Measurements from ENCODE around the gene RBL2.
A peak's percentile ranks its signal among the peaks of the same experiment; 100 is the strongest.

RBL2 gene

DNA sequence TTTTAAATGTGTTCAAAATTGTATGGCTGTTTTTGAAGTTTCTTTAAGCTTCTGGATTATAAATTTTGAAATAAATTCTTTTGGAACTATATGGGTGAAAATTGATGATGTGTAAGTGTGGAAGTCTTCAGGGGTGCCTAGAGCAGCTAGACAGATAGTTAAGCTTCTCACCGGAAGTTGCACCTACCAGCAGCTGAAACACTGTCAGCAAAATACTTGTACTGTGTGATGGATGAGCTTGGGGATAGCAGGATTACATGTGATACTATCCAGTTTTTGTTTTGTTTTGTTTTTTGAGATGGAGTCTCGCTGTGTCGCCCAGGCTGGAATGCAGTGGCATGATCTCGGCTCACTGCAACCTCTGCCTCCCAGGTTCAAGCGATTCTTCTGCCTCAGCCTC is 19.7 kb downstream of the RBL2 start:
- no peak for DNase-seq (ENCODE audit: low read depth, low spot score)

DNA sequence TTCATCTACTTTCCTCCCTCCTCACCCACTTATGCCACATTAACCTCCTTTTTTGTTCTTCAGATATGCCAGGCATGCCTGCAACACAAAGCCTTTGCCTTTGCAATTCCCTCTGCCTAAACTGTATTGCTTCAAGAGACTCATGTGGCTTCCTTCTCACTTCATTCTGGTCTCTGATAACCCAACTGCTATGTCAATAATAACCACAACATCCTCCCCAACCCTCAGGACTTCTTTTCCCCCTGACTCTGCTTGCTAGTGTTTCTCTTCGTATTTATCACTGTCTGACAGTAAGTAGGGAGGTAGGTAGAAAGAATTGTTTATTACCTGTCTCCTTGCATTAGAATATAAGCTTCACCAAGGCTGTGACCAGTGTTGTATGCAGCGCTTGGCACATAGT is 22.4 kb downstream of the RBL2 start:
- DNase-seq (ENCODE audit: low read depth, low spot score): no peak

DNA sequence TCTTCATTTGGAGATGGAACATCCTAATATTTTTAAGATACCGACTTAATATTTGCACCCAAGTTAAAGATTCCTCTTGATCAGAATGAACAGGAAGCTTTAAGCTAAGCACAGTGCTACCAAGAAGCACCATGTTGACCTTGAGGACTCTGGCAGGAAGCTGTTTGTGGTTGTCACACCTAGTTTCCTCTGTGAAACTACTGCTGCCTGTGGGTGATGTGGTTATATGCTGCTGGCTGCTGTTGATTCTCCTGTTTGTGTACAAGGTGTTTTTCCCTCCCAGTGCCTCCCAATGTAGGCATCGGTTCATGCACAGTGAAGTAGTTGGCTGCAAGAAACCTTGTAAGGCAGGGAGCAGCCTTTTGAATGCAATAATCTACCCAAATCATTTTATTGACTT is 23.4 kb downstream of the RBL2 start:
- DNase-seq (ENCODE audit: low read depth, low spot score): peak; percentile 59

DNA sequence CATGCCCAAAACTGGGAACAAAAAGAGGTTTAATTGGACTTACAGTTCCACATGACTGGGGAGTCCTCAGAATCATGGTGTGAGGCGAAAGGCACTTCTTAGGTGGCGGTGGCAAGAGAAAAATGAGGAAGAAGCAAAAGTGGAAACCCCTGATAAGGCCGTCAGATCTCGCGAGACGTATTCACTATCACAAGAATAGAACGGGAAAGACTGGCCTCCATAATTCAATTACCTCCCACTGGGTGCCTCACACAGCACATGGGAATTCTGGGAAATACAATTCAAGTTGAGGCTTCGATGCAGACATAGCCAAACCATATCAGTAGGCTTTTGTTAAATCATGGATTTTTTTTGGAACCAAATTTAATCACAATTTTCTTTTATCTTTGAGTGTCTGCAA is 24.4 kb downstream of the RBL2 start:
- DNase-seq (ENCODE audit: low read depth, low spot score): no peak

DNA sequence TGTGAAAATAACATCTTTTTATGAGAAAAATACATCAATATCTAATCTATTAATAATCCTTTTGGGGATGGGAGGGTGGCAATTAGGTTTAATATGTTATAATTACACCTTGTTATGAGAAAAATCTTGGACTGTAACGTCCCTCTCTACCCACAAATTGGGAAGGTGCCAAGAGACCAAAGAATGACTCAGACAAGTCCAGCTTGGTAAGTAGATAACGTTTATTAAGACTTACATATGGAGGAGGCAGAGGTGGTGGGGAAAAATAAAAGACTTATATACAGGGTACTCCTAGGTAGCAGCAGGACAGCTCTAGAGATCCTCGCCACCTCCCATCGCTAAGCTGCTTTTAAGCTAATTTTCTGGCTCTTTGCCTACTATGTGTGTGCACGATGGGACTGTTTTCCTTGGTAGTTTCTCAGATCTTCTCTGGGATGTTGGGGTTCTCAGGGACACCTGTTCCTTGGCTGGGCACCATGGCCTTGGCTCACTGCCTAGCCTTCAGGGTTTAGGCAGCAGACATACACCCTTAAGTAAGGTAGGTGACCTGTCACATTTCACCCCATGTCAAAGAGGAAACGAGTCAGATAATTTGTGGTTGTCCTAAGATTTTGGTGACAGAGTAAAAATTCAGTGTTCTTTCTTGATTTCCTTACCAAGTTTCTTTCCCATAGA is 31.5 kb downstream of the RBL2 start:
- no peak for DNase-seq (ENCODE audit: low read depth, low spot score)

DNA sequence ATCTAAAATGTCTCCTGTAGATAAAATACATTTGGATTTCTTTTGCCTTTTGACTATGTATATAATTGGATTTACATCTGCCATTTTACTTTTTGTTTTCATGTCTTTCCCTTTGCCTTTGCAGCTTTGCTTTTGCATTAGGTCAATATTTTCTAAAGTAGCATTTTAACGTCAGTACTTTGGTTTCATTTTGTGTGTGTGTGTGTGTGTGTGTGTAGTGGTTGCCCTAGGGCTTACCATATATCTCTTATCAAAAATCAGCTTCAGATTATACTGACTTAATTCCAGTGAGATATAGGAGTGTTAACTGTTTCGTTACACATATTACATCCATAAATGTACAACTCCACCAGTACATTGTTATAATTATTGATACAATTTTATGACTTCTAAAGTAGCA is 42.6 kb downstream of the RBL2 start:
- no peak for DNase-seq (ENCODE audit: low read depth, low spot score)

DNA sequence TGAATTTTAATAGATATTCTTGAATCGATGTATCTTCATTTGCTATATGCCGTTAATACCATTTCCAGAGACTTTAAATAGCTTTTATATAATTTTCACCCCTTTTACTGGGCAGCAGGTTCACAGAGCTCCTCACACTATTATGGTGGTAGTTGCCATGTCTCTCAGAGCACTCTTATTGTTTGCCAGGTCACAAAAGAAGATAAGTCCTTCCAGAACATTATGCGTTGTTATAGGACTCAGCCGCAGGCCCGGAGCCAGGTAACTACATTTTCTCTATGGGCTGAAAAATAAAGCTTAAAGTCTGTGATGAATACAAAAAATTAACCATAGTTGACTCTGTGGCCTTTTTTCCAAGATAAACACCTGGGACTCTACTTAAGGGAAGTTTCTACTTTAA is 44.7 kb downstream of the RBL2 start:
- no peak for DNase-seq (ENCODE audit: low read depth, low spot score)

DNA sequence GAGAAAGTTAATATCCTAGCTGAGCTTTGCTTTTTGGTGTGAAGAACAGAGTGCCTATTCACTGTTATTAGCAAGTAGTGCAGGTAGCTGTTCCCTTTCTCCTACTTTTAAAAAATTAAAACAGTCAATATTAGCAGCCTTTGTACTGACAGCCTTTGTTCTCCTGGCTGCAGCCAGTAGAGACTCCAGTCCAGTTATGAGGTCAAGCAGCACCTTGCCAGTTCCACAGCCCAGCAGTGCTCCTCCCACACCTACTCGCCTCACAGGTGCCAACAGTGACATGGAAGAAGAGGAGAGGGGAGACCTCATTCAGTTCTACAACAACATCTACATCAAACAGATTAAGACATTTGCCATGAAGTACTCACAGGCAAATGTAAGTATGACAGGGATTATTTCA is 46.1 kb downstream of the RBL2 start:
- DNase-seq (ENCODE audit: low read depth, low spot score): no peak

DNA sequence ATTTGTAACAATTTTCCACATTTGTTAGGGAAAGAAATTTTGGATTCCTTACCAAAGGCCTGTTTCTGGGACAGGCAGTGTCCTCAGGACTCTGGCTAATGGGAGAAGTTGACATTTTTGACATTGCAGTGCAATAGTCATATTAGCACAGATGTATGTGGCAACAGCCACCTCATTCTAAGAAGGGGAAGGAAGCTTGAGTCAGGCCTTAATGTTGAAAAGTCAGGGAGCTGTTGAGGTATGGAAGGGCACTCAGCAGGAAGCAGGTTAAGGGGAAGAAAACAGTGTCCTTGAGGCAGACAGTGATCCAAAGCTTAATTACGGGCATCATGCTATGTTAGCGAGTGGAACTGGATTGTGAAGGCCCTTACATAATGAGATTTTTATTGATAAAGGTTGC is 47.9 kb downstream of the RBL2 start:
- DNase-seq (ENCODE audit: low read depth, low spot score): no peak

DNA sequence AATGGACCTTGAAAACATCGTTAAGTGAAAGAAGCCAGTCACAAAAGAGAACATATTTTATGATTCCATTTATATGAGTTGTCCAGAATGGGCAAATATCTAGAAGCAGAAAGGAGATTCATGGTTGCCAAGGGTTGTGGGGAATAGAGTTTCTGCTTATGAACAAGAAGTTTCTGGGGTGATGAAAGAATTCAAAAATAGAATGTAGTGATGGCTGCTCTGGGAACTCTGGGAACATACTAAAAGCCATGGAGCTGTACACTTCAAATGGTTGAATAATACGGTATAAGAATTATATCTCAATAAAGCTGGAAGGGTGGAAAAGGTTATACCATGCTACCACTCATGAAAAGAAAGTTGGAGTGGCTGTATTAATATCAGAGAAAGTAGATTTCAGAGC is 50.3 kb downstream of the RBL2 start:
- no peak for DNase-seq (ENCODE audit: low read depth, low spot score)

DNA sequence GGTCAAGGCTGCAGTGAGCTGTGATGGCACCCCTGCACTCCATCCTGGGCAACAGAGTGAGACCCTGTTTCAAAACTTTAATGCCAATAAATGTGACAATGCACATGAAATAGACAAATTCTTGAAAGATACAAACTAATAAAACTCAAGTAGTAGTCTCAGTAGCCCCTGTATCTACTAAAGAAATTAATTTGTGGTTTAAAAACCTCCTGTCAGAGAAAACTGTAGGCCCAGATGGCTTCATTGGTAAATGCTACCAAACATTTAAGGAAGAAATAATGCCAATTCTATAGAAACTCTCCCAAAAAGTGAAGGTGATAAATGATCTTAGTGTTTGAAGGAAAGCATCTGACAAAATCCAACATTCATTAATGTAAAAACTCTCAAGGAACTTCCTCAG is 52.0 kb downstream of the RBL2 start:
- no peak for DNase-seq (ENCODE audit: low read depth, low spot score)

DNA sequence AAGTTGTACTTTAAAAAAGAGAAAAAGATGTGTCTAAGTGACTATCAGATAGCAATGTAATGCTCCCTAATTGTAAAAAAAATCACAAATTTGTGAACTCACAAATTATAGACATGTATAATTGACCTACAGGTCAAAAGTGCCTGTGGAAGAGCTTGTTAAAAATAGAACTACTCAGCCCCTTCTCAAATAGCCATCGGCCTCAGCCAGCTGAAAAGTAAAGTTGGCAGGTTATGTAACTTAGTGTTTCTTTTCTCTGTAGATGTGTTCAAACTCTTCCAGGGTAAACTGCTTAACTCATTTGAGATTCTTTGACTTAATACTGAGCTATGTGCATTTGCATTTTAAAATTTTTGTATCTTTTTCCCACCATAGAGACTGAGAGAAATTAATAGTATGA is 55.5 kb downstream of the RBL2 start:
- DNase-seq (ENCODE audit: low read depth, low spot score): no peak

DNA sequence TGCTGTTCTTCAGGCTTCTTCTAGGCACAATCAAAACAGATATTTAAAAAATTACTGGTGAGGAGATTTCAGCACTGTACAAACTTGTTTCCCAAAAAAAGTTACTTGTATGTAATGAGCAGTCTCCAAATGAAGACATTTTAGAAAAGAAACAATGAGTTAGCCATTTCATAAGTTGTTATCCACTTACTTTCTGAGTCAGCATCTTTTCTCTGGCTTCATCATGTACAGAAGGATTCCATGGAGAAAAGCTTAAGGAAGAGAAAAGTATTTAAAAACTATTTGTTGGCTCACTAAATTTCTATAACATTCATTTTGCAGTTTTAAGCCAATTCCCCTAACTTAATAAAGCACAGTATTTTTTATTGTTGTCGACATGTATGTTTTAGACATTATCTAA is 58.2 kb downstream of the RBL2 start:
- no peak for DNase-seq (ENCODE audit: low read depth, low spot score)

DNA sequence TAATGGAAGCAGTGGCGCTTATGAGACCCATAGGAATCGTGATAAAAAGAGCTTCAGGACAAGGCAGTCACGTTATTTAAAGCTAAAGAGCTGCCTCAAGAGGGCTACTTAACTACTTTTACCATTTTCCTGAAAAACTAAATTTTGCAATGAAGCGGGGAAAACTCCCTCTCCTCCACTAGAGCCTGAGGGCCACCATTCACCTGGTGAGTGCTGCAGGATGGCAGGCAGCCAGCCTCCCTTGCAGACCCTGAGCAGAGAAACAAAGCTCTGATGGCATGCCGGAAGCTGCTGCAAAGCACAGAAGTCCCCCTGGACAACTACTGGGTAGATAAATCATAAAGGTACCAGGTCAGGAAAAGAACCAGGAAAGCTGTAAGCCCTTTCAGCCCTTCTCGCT is 60.4 kb downstream of the RBL2 start:
- no peak for DNase-seq (ENCODE audit: low read depth, low spot score)

DNA sequence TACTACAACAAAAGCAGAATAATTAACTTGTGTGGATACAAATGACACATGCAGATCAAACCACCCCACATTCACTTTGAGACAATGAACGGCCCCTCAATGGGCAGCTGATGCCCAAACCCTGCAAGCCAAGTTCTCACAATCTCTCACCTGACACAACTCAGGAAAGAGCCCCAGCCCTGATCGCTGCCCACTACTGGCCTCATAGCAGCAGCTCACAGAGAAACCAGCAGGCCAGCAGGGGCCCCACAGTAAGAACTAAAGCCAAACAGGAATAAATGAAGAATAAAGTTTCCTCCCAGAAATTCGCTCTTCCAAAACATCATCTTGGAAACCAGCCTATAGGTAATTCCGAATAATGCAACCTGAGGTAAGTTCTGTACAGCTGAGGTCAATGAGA is 61.1 kb downstream of the RBL2 start:
- DNase-seq (ENCODE audit: low read depth, low spot score): no peak

DNA sequence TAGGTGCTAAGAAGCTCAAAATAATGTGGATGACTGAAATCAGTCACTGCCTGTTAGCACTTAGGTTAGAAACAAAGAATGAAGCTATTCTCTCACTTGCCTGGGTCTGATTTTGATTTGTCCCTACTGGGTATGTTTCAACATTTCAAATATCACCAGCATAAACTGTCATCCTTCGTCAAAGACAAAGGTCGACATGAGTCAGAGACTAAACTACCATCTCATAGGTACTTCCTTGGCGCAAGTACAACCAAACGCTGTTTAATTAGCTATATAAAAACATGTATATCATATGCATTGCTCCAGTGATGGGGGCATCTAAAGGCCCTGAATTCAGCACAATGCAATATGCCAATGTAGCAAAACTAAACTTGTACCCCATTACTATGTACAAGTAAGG is 64.7 kb downstream of the RBL2 start:
- DNase-seq (ENCODE audit: low read depth, low spot score): no peak

DNA sequence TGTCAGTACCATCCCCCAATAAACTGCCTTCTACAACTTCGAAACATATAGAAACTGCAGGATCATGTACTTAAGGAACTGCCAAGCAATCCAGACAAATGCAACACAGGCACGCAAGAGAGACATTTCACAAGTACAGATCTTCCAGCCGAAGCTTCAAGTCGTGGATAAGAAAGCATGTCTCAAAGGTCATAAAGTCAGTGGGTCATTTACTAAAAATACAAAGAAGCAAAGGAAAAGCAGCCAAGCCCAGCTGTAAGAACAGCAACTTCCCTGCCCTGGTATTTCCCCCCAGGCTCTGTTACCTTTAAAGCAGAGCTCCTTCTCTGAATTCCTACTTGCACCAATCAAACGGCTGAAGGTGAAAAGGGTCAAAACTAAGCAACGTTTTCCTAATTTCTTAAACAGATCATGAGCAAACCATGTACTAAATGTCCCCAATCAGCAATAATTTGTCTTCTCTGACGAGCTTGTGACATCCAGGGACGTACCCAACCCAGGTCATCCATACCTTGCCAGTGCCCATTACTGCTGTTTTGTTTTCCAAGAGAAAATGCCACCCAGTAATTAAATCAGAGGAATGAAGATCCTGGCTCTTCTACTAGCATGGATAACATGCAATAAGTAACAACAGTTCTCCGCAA is 67.1 kb downstream of the RBL2 start:
- no peak for DNase-seq (ENCODE audit: low read depth, low spot score)

DNA sequence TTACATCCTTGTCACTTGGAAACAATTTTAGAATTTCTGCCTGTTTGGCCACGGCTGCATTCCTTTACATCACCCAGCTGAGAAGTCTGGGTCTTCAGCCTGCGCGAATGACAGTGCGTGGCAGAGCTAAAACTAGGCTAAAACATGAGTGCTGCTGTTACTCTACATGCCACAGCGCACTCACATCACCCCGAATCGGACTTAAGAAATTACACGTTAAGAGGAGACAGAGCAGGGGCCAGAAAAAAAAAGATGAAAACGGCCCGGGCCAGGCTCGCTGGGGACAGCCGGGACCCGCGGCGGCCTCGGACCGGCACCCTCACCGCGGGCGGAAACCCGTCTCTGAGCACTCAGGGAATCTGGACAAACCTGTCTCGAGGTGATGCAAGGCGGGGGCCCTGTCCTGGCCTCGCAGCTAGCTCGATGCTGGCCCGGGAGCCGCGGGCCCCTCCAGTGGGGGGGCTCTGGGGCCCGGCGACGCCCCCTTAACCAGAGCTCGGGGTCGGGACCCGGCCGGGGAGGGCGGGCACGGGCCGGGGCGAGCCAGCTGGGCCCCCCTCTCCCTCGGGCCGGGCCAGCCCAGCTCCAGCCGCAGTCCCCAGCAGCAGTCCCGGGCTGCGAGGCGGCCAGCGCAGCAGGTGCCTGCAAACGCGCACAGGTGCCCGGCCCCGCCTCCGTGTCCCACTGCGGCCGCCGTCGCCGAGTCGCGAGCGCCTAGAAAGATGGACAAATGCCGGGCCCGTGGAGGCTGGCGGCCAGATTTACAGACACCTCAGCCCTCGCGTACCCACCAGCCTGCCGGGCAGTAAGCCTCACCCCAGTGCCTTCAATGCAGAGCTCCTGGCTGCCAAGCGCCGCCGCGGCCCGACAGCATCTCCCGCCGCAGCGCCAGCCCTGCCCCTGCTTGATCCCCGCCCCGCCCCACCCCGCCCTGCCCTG is 68.3 kb downstream of the RBL2 start, which contains the start of gene AKTIP:
AKTIP (minus strand) TSS at position 879 of the 939 bp plus-strand sequence. CDS start 2,950 bp downstream, outside the sequence.
- peak; percentile 43 for DNase-seq (ENCODE audit: low read depth, low spot score)

DNA sequence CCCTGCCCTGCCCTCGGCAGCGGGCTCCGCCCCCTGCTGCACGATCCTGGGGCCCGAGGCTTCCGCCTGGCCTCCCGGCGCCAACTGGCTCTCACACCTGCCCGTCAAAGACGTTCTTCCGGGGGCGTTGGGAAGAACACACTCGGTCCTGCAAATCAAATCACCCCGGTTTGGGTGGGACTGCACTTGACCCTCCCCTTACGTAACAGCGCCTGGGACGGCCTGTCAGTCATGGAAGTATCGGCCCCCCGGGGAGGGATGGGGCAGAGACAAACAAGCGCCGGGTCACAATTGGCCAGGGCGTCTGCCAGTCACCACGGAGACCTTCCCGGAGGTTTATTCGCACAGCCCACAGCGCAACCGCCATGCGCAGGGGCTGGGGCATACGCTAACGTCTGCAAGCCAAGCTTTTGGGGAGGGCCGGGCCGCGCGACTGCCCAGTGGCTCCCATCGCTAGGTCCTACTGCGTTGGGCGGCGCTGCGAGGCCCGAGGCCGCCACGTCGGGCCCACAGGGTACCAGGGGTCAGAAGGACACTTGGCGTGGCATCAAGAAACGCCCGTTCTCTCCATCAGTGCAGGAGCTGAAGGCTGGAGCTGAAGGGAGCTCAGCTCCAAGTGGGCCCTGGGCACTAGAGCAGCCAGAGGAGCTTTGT is 69.1 kb downstream of the RBL2 start:
- peak; percentile 100 for DNase-seq (ENCODE audit: low read depth, low spot score)

DNA sequence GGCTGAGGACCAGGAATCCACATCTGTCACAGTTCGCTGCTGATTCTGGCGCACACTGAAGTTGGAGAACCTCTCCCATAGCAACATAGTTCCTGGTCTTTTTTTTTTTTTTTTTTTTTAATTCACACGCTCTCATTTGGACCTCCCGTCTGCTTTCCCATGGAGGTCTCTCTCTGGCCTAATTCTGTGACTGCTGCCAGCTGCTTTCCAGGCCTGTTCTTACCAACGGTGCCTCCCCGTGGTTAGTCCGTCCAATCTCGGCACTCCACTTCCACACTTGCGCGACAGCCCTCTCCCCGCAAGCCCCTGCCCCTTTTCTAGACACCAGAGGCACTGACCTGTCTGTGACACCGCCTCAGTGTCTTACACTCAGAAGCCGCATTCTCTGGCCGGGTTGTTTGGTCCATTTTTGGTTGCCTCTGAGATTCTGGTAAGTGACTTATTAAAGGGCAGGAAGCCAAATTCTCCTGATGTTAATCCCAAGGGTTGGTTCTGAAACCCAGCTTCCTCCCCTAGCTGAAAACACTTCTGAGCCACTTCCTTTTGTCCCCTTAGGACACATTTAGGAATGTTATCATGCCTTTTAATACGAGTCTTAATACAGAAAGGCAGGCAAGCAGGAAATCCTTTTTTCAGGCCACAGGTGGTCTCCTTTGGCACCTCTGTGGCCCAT is 69.9 kb downstream of the RBL2 start:
- no peak for DNase-seq (ENCODE audit: low read depth, low spot score)

DNA sequence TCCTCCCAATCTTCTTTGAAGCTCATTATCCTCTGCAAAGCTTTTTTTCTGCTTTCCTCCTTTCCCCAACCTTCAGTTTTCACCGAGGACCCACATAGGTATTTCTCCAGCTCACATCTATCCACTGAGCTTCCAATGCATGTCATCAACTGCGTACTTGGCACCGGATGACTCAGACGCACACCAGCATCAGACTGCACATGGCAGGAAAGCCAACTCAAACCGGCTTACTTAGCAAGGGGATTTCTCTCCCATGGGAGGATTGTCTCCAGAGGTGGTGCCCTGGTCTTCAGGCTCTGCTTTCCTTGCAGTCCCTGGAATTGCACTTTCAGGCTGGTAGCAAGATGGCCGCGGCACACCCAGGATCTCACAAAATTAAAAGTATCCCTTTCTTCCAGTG is 70.4 kb downstream of the RBL2 start:
- DNase-seq (ENCODE audit: low read depth, low spot score): no peak
